OCI-LY3 (cell line): ENCODE data around the gene KLK12.

ENCODE experiments used
- H2AFZ ChIP-seq: fragments of 200-600, 300-600 bp; shearing (Covaris generic); 2 replicates; pipeline ENCODE4 v1.6.0; 2014; ENCODE audit warnings: antibody characterized with exemption, low read depth, low read length
- H3K27ac ChIP-seq: fragments of 200-600, 300-600 bp; sonication (generic); 2 replicates; pipeline ENCODE4 v1.5.1; 2014; ENCODE audit warnings: mild to moderate bottlenecking, low read length, moderate library complexity, mixed read lengths
- H3K27me3 ChIP-seq: fragments of 200-600, 300-600 bp; sonication (generic); 2 replicates; pipeline ENCODE4 v1.6.1; 2014; ENCODE audit warnings: low read depth, low read length, mixed read lengths
- H3K36me3 ChIP-seq: fragments of 200-600, 300-600 bp; sonication (generic); replicated peaks from 2 replicates; pipeline ENCODE3; 2014; ENCODE audit warnings: low read depth, low read length, mixed read lengths
- H3K4me1 ChIP-seq: fragments of 300-600, 200-600 bp; sonication (generic); 2 replicates; pipeline ENCODE4 v1.6.1; 2014; ENCODE audit warnings: low read length, mixed read lengths
- H3K4me2 ChIP-seq: fragments of 200-600, 300-600 bp; sonication (generic); 2 replicates; pipeline ENCODE4 v1.6.1; 2014; ENCODE audit warnings: low read length, mixed read lengths
- H3K4me3 ChIP-seq: fragments of 300-600, 200-600 bp; sonication (generic); 2 replicates; pipeline ENCODE4 v1.5.1; 2014; ENCODE audit warnings: antibody characterized with exemption, mild to moderate bottlenecking, low read length, moderate library complexity
- H3K79me2 ChIP-seq: fragments of 300-600, 200-600 bp; shearing (Covaris generic); 2 replicates; pipeline ENCODE4 v1.6.1; 2014; ENCODE audit warnings: mild to moderate bottlenecking, low read length, mixed read lengths
- H3K9ac ChIP-seq: fragments of 300-600, 200-600 bp; shearing (Covaris generic); 2 replicates; pipeline ENCODE4 v1.6.0; 2014; ENCODE audit warnings: mild to moderate bottlenecking, low read length, moderate library complexity
- H3K9me3 ChIP-seq: fragments of 200-600, 300-600 bp; shearing (Covaris generic); 2 replicates; pipeline ENCODE4 v1.6.1; 2014; ENCODE audit warnings: low read length, mixed read lengths; ENCODE audit not compliant: insufficient read depth
- H4K20me1 ChIP-seq: fragments of 200-600, 300-600 bp; sonication (generic); 2 replicates; pipeline ENCODE4 v1.6.1; 2016; ENCODE audit warnings: low read length, mixed read lengths; ENCODE audit not compliant: insufficient read depth
- EZH2phosphoT487 ChIP-seq: fragments of 200-600 bp; shearing (Covaris generic); IDR thresholded peaks from 2 replicates; pipeline ENCODE4 v1.6.1; 2018; ENCODE audit warnings: antibody characterized with exemption, mixed run types, low read depth
- TF ChIP-seq, protein P1 (sequence below): fragments of 200-600, 300-600 bp; sonication (generic); IDR thresholded peaks from 2 replicates; pipeline ENCODE4 v1.5.1; 2014; ENCODE audit warnings: antibody characterized with exemption, low read length, low read depth

The KLK12 gene

DNA sequence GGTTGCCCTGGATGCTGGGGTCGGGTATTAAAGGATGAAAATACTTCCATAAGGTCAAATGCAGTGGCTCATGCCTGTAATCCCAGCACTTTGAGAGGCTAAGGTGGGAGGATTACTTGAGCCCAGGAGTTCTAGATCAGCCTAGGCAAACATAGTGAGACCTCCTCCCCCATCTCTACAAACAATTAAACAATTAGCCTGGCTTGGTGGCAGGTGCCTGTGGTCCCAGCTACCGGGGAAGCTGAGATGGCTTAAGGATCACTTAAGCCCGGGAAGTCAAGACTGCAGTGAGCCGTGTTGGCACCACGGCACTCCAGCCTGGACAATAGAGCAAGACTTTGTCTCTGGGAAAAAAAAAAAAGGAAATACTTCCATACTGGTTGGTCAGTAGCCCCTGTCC lies 9.9 kb downstream of the KLK12 start:
- Histone ChIP-seq H4K20me1 (no peaks in the 10 kb centered on the region), H3K4me3 (no peak overlapping the region), H3K27me3 (peaks cover 14% of the 10 kb centered on the region; the same call in 1 of the 2 replicates), H2AFZ (no peak overlapping the region), H3K9me3 (no peaks in the 10 kb centered on the region), H3K79me2 (no peaks in the 10 kb centered on the region), H3K4me1 (0 out of 2 replicates have a peak, but pooled peaks cover 3% of the 10 kb centered on the region), H3K36me3 (no peaks in the 10 kb centered on the region), H3K27ac (no peak overlapping the region), H3K9ac (no peak overlapping the region), H3K4me2 (no peak overlapping the region)
- TF ChIP-seq, protein P1, sequence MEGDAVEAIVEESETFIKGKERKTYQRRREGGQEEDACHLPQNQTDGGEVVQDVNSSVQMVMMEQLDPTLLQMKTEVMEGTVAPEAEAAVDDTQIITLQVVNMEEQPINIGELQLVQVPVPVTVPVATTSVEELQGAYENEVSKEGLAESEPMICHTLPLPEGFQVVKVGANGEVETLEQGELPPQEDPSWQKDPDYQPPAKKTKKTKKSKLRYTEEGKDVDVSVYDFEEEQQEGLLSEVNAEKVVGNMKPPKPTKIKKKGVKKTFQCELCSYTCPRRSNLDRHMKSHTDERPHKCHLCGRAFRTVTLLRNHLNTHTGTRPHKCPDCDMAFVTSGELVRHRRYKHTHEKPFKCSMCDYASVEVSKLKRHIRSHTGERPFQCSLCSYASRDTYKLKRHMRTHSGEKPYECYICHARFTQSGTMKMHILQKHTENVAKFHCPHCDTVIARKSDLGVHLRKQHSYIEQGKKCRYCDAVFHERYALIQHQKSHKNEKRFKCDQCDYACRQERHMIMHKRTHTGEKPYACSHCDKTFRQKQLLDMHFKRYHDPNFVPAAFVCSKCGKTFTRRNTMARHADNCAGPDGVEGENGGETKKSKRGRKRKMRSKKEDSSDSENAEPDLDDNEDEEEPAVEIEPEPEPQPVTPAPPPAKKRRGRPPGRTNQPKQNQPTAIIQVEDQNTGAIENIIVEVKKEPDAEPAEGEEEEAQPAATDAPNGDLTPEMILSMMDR: no peak
- TF ChIP-seq EZH2phosphoT487: no peak

DNA sequence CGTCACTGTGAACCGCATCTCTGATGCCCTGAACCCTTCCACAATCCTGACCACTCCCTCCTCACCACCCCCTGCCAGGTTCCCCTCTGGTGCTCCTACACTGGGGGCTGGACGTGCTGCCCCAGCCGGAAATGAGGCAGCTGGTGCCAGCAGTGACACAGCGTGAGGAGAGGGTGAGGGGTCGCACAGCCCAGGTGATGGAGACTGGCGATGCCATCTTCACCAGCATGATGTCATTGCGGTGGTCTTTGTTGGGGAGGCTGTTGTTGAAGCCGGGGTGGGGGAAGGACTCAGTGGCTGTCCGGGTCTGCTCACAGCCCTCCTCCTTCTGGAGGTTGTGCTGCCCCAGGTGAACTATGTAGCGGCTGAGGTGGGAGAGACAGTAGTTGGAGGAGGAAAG lies 10.9 kb downstream of the KLK12 start:
- Histone ChIP-seq H3K79me2 (no peaks in the 10 kb centered on the region), H3K4me3 (no peak overlapping the region)

GRCh38 chr19:51022526-51022925 lies 12.3 kb downstream of the KLK12 start:
- TF ChIP-seq EZH2phosphoT487: no peak
- TF ChIP-seq, protein P1: no peak

More for the DNA sequence above, 10.9 kb downstream of the KLK12 start:
- Histone ChIP-seq H3K9ac (no peak overlapping the region), H2AFZ (no peak overlapping the region), H3K27ac (no peak overlapping the region), H3K4me2 (no peak overlapping the region), H4K20me1 (no peaks in the 10 kb centered on the region), H3K36me3 (no peaks in the 10 kb centered on the region), H3K27me3 (peaks cover 9% of the 10 kb centered on the region; the same call in 1 of the 2 replicates), H3K9me3 (no peaks in the 10 kb centered on the region), H3K4me1 (0 out of 2 replicates have a peak, but pooled peaks cover 3% of the 10 kb centered on the region)
- TF ChIP-seq EZH2phosphoT487: no peak
- TF ChIP-seq, protein P1: no peak

DNA sequence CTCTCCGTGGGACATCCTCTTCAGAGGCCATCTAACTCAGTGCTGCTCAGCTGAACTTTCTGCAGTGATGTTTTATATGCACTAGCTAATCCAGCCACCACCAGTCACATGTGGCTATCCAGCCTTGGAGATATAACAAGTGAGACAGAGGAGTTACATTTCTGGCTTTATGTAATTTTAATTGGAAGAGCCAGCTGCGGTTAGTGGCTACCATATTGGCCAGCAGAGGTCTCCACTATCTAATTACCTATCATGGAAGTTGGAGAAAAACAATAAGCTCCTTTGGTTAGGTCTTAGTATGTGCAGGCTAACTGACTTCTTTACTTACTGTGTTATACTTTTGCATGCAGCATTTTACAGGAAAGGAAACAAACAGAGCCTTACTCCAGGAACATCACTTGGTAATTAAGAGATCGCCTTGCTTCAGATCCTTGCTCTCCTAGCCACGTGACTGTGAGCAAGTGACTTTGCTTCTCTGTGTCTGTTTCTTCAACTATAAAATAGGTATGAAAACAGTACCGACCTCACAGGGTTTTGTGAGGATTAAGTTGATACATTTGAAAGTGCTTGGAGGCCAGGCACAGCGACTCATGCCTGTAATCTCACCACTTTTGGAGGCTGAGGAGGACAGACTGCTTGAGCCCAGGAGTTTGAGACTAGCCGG lies 13.7 kb downstream of the KLK12 start:
- no peaks in the 10 kb centered on the region for H3K9me3 ChIP-seq
- 0 out of 2 replicates have a peak, but pooled peaks cover 3% of the 10 kb centered on the region for H3K4me1 ChIP-seq
- peak overlapping the region; percentile 35 for H3K4me2 ChIP-seq
- peaks cover 9% of the 10 kb centered on the region; the same call in 1 of the 2 replicates for H3K27me3 ChIP-seq
- no peak overlapping the region for H3K4me3 ChIP-seq
- H2AFZ ChIP-seq: peak overlapping the region; percentile 68
- no peak overlapping the region for H3K27ac ChIP-seq
- H3K9ac ChIP-seq: no peak overlapping the region
- H3K79me2 ChIP-seq: no peaks in the 10 kb centered on the region
- H4K20me1 ChIP-seq: no peaks in the 10 kb centered on the region
- TF ChIP-seq EZH2phosphoT487: no peak
- TF ChIP-seq, protein P1: peak; percentile 90
- no peaks in the 10 kb centered on the region for H3K36me3 ChIP-seq

More at GRCh38 chr19:51022526-51022925, 12.3 kb downstream of the KLK12 start:
- Histone ChIP-seq H4K20me1 (no peaks in the 10 kb centered on the region), H3K36me3 (no peaks in the 10 kb centered on the region), H3K79me2 (no peaks in the 10 kb centered on the region), H3K4me1 (0 out of 2 replicates have a peak, but pooled peaks cover 3% of the 10 kb centered on the region), H3K9ac (no peak overlapping the region), H2AFZ (no peak overlapping the region), H3K9me3 (no peaks in the 10 kb centered on the region), H3K27ac (no peak overlapping the region), H3K4me3 (no peak overlapping the region), H3K27me3 (peaks cover 9% of the 10 kb centered on the region; the same call in 1 of the 2 replicates), H3K4me2 (no peak overlapping the region)
